Measurements from ENCODE around the gene OR2T3.
"Not testable (repeated sequence)": the region's sequence is repeated elsewhere in the genome, so short reads cannot be mapped to it uniquely, and the experiment has no call there.

DNA sequence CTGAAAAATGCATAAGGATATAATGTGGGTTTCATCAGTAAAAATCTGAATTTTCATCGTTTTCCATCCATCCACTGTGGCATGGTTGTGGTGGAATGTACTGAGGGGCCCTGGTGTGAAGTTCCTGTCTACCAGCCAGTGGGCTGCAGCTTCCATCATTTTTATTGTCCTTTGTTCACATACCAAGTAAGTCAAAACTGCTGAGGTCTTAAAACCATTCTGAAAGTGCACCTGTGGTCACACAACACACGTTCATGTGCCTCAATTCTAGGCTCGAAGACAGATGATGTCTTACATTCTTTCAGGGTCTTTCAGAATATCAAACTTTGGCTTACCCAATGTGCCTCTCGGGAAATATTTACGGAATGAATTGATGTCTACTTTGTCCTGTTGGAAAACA, 33.9 kb upstream of the OR2T3 start:
- TF ChIP-seq, protein P1, sequence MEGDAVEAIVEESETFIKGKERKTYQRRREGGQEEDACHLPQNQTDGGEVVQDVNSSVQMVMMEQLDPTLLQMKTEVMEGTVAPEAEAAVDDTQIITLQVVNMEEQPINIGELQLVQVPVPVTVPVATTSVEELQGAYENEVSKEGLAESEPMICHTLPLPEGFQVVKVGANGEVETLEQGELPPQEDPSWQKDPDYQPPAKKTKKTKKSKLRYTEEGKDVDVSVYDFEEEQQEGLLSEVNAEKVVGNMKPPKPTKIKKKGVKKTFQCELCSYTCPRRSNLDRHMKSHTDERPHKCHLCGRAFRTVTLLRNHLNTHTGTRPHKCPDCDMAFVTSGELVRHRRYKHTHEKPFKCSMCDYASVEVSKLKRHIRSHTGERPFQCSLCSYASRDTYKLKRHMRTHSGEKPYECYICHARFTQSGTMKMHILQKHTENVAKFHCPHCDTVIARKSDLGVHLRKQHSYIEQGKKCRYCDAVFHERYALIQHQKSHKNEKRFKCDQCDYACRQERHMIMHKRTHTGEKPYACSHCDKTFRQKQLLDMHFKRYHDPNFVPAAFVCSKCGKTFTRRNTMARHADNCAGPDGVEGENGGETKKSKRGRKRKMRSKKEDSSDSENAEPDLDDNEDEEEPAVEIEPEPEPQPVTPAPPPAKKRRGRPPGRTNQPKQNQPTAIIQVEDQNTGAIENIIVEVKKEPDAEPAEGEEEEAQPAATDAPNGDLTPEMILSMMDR (conservative IDR thresholded peaks at IDR 0.05), result not testable (repeated sequence)
- not testable (repeated sequence) for TF ChIP-seq EZH2 (IDR thresholded peaks at IDR 0.05; ENCODE audit: low read depth)

Measured in PC-9 (cell line).